Gastrocnemius medialis (tissue), 4 donors: ENCODE results near the gene LAMB1.

Source experiments
- POLR2A ChIP-seq, 2 donors: fragments of 450-650 bp; IDR thresholded peaks; one replicate each; pipeline ENCODE4 v1.6.1; 2017; ENCODE audit warnings: antibody characterized with exemption in 2 of 2, mild to moderate bottlenecking in 2 of 2, moderate library complexity in 2 of 2
- TF ChIP-seq, protein P1 (sequence below), 5 experiments: fragments of 450-650 bp in 3 of 5; fragments of 200-600 bp in 2 of 5; sonication (generic) in 2 of 5; IDR thresholded peaks in 4 of 5; conservative IDR thresholded peaks in 1 of 5; 1 replicate in 4 of 5; 2 replicates in 1 of 5; pipeline ENCODE4 v1.5.1; 2016 to 2019; ENCODE audit warnings: antibody characterized with exemption in 5 of 5, mild to moderate bottlenecking in 3 of 5, moderate library complexity in 3 of 5

DNA sequence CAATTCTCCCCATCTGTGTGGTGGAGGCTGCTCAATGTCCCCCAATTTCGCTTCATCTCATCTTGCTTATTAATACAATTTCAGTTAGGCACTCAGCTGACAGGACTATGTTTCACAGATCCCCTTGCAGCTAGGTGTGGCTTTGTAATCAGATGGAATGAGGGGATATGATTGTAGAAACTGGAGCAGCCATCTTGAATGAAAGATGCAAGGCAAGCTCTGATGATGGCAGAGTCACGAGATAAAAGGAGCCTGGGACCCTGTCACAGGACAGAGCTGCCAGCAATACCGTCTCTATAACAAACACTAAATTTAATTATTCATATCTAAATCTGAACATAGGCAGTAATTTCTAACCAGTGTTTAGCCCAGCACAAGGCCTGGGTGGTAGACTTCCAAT lies 113.0 kb downstream of the LAMB1 start:
- TF ChIP-seq, protein P1, sequence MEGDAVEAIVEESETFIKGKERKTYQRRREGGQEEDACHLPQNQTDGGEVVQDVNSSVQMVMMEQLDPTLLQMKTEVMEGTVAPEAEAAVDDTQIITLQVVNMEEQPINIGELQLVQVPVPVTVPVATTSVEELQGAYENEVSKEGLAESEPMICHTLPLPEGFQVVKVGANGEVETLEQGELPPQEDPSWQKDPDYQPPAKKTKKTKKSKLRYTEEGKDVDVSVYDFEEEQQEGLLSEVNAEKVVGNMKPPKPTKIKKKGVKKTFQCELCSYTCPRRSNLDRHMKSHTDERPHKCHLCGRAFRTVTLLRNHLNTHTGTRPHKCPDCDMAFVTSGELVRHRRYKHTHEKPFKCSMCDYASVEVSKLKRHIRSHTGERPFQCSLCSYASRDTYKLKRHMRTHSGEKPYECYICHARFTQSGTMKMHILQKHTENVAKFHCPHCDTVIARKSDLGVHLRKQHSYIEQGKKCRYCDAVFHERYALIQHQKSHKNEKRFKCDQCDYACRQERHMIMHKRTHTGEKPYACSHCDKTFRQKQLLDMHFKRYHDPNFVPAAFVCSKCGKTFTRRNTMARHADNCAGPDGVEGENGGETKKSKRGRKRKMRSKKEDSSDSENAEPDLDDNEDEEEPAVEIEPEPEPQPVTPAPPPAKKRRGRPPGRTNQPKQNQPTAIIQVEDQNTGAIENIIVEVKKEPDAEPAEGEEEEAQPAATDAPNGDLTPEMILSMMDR (IDR thresholded peaks at IDR 0.05 in 4 of 5, conservative IDR thresholded peaks at IDR 0.05 in 1 of 5), result no peak
- TF ChIP-seq POLR2A (IDR thresholded peaks at IDR 0.05), result no peak
